Panc1 (cell line): ENCODE data around the gene CACNG7. TPM values are rescaled to one million over a fixed set of nuclear protein-coding genes. Genes with fewer than 3 reads are reported as not detected.

ENCODE experiments used
- ATAC-seq: fragments of 200-7000 bp; cut with Tn5 transposase; 2 replicates; pipeline ENCODE4 v1.9.1; 2020; ENCODE audit warnings: mild to moderate bottlenecking, moderate library complexity
- BruUV-seq: library from RNA; stranded (reverse); fragments of 400-500 nt; replicated peaks from 2 replicates; lab custom pipeline; 2021; lab: Mats Ljungman, UMichigan
- CTCF ChIA-PET: fragments of 300-600 bp; sonication (Branson Sonifier 250); formaldehyde crosslinking; loops from one replicate; lab custom pipeline; 2022; ENCODE audit warnings: antibody characterized with exemption; lab: Charles Lee
- POLR2A ChIA-PET: fragments of 300-600 bp; sonication (Branson Sonifier 250); formaldehyde crosslinking; loops from one replicate; lab custom pipeline; 2022; ENCODE audit warnings: antibody characterized with exemption; lab: Charles Lee
- DNase-seq: peaks from one replicate; pipeline ENCODE4 v3.0.0-alpha.2; 2010; ENCODE audit warnings: low read depth, low spot score
- H3K27ac ChIP-seq: 2 replicates; pipeline ENCODE4 v1.5.1; 2011; ENCODE audit warnings: mild to moderate bottlenecking, low read length, inconsistent platforms
- H3K27me3 ChIP-seq: fragments of 200-500 bp; sonication (Bioruptor generic); 2 replicates; pipeline ENCODE4 v1.6.0; 2014; ENCODE audit warnings: low read length, inconsistent platforms; ENCODE audit not compliant: control insufficient read depth, insufficient read depth
- H3K36me3 ChIP-seq: fragments of 200-500 bp; sonication (Bioruptor generic); 2 replicates; pipeline ENCODE4 v1.5.1; 2014; ENCODE audit warnings: inconsistent platforms, mild to moderate bottlenecking, low read length, moderate library complexity; ENCODE audit not compliant: control insufficient read depth, insufficient read depth
- H3K4me1 ChIP-seq: 2 replicates; pipeline ENCODE4 v1.5.1; 2011; ENCODE audit warnings: inconsistent platforms, mild to moderate bottlenecking, low read length, moderate library complexity; ENCODE audit not compliant: control insufficient read depth, insufficient read depth
- H3K4me3 ChIP-seq, 2 experiments: 2 replicates each; pipeline ENCODE4 v1.5.1; 2011 to 2012; ENCODE audit warnings: low read depth in 2 of 2, low read length in 2 of 2, mild to moderate bottlenecking in 2 of 2, inconsistent platforms in 1 of 2, moderate library complexity in 1 of 2
- H3K9me3 ChIP-seq: fragments of 200-500 bp; sonication (Bioruptor generic); 2 replicates; pipeline ENCODE4 v1.5.1; 2014; ENCODE audit warnings: low read depth, mild to moderate bottlenecking, inconsistent platforms, low read length, moderate library complexity; ENCODE audit not compliant: control insufficient read depth, insufficient read depth
- CTCF ChIP-seq: fragments of 450-650 bp; IDR thresholded peaks from 2 replicates; pipeline ENCODE4 v1.5.1; 2017; ENCODE audit warnings: mild to moderate bottlenecking
- POLR2AphosphoS5 ChIP-seq: IDR thresholded peaks from 2 replicates; pipeline ENCODE4 v1.6.1; 2012; ENCODE audit warnings: mild to moderate bottlenecking, low read depth, low read length, moderate library complexity
- REST ChIP-seq, 2 experiments: IDR thresholded peaks; 2 replicates each; pipeline ENCODE4 v1.6.1; 2011 to 2012; ENCODE audit warnings: low read depth in 2 of 2, control low read depth in 1 of 2, low read length in 1 of 2, mild to moderate bottlenecking in 1 of 2, moderate library complexity in 1 of 2; ENCODE audit not compliant: insufficient read depth in 1 of 2
- SIN3A ChIP-seq: IDR thresholded peaks from 2 replicates; pipeline ENCODE4 v1.6.1; 2012; ENCODE audit warnings: low read depth, mild to moderate bottlenecking, low read length, moderate library complexity, borderline replicate concordance; ENCODE audit not compliant: insufficient read depth
- TCF7L2 ChIP-seq: IDR thresholded peaks from 2 replicates; pipeline ENCODE4 v1.6.1; 2011; ENCODE audit warnings: mild to moderate bottlenecking, low read depth, low read length, inconsistent platforms
- in situ Hi-C: cut with HindIII; loops from 2 replicates; pipeline ENCODE4 v1.10.0; 2016; ENCODE audit warnings: low sequenced_read_pairs, low pct_unique_long_range_greater_than_20kb
- intact Hi-C: fragments of 100-400 bp; cut with micrococcal nuclease; formaldehyde crosslinking; loops from one replicate; pipeline ENCODE4 v1.10.0; 2022; ENCODE audit not compliant: unreplicated experiment
- total RNA-seq: library from RNA; stranded (reverse); gene quantifications from one replicate; pipeline ENCODE4 v1.2.1, GENCODE V29; 2021; ENCODE audit not compliant: unreplicated experiment

CACNG7 gene
- total RNA-seq, 1 experiment from 2014 or later = 7.7 TPM

- ChIA-PET CTCF (interaction anchor here (2.4 kb wide), 1 partner anchor 42 kb away, joined by 14 read pairs; no protein-coding TSS in a partner anchor), POLR2A (interaction anchor here (0.6 kb wide), 1 partner anchor 28 kb away, joined by 5 read pairs; no protein-coding TSS in a partner anchor)
- DNase-seq (no peak), ATAC-seq (no peak)
- BruUV-seq = no TSS peak
- in situ Hi-C loops (no loop called here), intact Hi-C loops (loop anchor here (10.0 kb wide), 1 partner anchor 137 kb away; no protein-coding TSS in a partner anchor)
- H3K4me3 ChIP-seq = peak overlapping the region; percentile 54 to 79
- H3K4me1 ChIP-seq = peaks cover 25% of the 10 kb centered on the region
- TF ChIP-seq POLR2AphosphoS5 (0 out of 2 replicates have a peak, but pooled peaks have one; percentile 10), SIN3A (no peak), TCF7L2 (no peak), CTCF (no peak), REST (IDR thresholded peaks at IDR 0.05; ENCODE audit: insufficient read depth in 1 of 2, low read depth in 2 of 2, low read length in 1 of 2) (peak in 1 of 2 experiments; percentile 40; a peak in 1 of 4 replicates)
- no peaks in the 10 kb centered on the region for H3K27me3 ChIP-seq
- H3K9me3 ChIP-seq = no peaks in the 10 kb centered on the region
- H3K36me3 ChIP-seq = no peaks in the 10 kb centered on the region
- peak overlapping the region; percentile 84 for H3K27ac ChIP-seq
Observed at GRCh38 chr19:53982001-53982451, 72.9 kb downstream of the CACNG7 start.

- H3K36me3 ChIP-seq = no peaks in the 10 kb centered on the region
- BruUV-seq = no TSS peak
- no peaks in the 10 kb centered on the region for H3K27me3 ChIP-seq
- H3K27ac ChIP-seq = no peak overlapping the region
- no peaks in the 10 kb centered on the region for H3K9me3 ChIP-seq
- DNase-seq = no peak
- in situ Hi-C loops = no loop called here
- H3K4me3 ChIP-seq = 0 out of 4 replicates have a peak overlapping the region, but pooled peaks of 1 of the 2 experiments have one; percentile 8
- H3K4me1 ChIP-seq = peaks cover 29% of the 10 kb centered on the region
- CTCF ChIA-PET = interaction anchor here (2.4 kb wide), 1 partner anchor 42 kb away, joined by 14 read pairs; no protein-coding TSS in a partner anchor
- ATAC-seq = no peak
- no peak for TF ChIP-seq CTCF
- TF ChIP-seq REST (IDR thresholded peaks at IDR 0.05; ENCODE audit: insufficient read depth in 1 of 2, low read depth in 2 of 2, low read length in 1 of 2) = no peak
- no peak for TF ChIP-seq SIN3A
- no peak for TF ChIP-seq TCF7L2
- intact Hi-C loops = loop anchor here (10.0 kb wide), 1 partner anchor 138 kb away; no protein-coding TSS in a partner anchor
- POLR2A ChIA-PET = no interaction called here
Observed at GRCh38 chr19:53982611-53983010, 73.5 kb downstream of the CACNG7 start.
